ENCODE measurements around the gene LAMA5. TPM values are rescaled to one million over a fixed set of nuclear protein-coding genes. Genes with fewer than 3 reads are reported as not detected.

The LAMA5 gene
- polyA plus RNA-seq, 3 donors: 0.05 TPM; not detected in 2

- Histone ChIP-seq H3K79me2 (ENCODE audit: insufficient read depth, low read length) (no peaks in the 10 kb centered on the region), H3K4me1 (ENCODE audit: control insufficient read depth in 1 of 2, insufficient read depth in 2 of 2, low read length in 2 of 2) (no peaks in the 10 kb centered on the region), H3K4me2 (replicated peaks; ENCODE audit: extremely low read depth, low read length, poor library complexity, severe bottlenecking) (no peak overlapping the region), H3K27ac (ENCODE audit: low read depth in 1 of 2, low read length in 2 of 2) (no peak overlapping the region), H3K36me3 (replicated peaks in 1 of 2; ENCODE audit: control insufficient read depth in 1 of 2, insufficient read depth in 2 of 2, low read length in 2 of 2) (peaks cover 18 to 43% of the 10 kb centered on the region in 2 donors), H2AFZ (ENCODE audit: insufficient read depth, low read depth, low read length, poor library complexity, severe bottlenecking) (no peak overlapping the region), H3K27me3 (ENCODE audit: control insufficient read depth in 2 of 2, insufficient read depth in 2 of 2, low read length in 2 of 2) (no peaks in the 10 kb centered on the region), H3K9ac (ENCODE audit: insufficient read depth, low read length, poor library complexity, severe bottlenecking) (no peak overlapping the region), H4K20me1 (ENCODE audit: insufficient read depth, low read length) (peaks cover 9% of the 10 kb centered on the region), H3K9me3 (replicated peaks in 1 of 2; ENCODE audit: control insufficient read depth in 1 of 2, insufficient read depth in 1 of 2, low read length in 2 of 2) (no peaks in the 10 kb centered on the region), H3K4me3 (replicated peaks in 1 of 3; ENCODE audit: low read depth in 2 of 3, low read length in 3 of 3) (no peak overlapping the region)
- peaks cover 0 to 7% (median 0%) of the 10 kb centered on the region in 7 donors for H3K9me3 Mint-ChIP-seq
- intact Hi-C loops (cut with micrococcal nuclease): no loop called here
- DNase-seq: no peak
- WGBS (ENCODE audit: insufficient coverage): 96% methylated on average over 40 of the region's 44 CpGs
- no peak for TF ChIP-seq CTCF (IDR thresholded peaks at IDR 0.05)
- no peaks in the 10 kb centered on the region for H3K4me1 Mint-ChIP-seq
- H3K27ac Mint-ChIP-seq: peak overlapping the region in 2 of 7 donors; percentile 33 to 45
- H3K36me3 Mint-ChIP-seq: peaks cover 29 to 58% of the 10 kb centered on the region in 2 donors
- H3K27me3 Mint-ChIP-seq (ENCODE audit: low read depth in 3 of 3): no peaks in the 10 kb centered on the region
- H3K4me3 Mint-ChIP-seq: no peak overlapping the region
These were observed 27.4 kb upstream of the LAMA5 start for GRCh38 chr20:62394248-62395245.

GRCh38 chr20:62393830-62394229 lies 26.7 kb upstream of the LAMA5 start:
- peaks cover 35 to 65% of the 10 kb centered on the region in 2 donors for H3K36me3 Mint-ChIP-seq
- Histone ChIP-seq H3K9ac (ENCODE audit: insufficient read depth, low read length, poor library complexity, severe bottlenecking) (no peak overlapping the region), H4K20me1 (ENCODE audit: insufficient read depth, low read length) (peaks cover 16% of the 10 kb centered on the region), H3K27ac (ENCODE audit: low read depth in 1 of 2, low read length in 2 of 2) (no peak overlapping the region), H3K4me3 (replicated peaks in 1 of 3; ENCODE audit: low read depth in 2 of 3, low read length in 3 of 3) (no peak overlapping the region), H3K27me3 (ENCODE audit: control insufficient read depth in 2 of 2, insufficient read depth in 2 of 2, low read length in 2 of 2) (no peaks in the 10 kb centered on the region), H3K4me2 (replicated peaks; ENCODE audit: extremely low read depth, low read length, poor library complexity, severe bottlenecking) (no peak overlapping the region), H3K4me1 (ENCODE audit: control insufficient read depth in 1 of 2, insufficient read depth in 2 of 2, low read length in 2 of 2) (no peaks in the 10 kb centered on the region), H3K36me3 (replicated peaks in 1 of 2; ENCODE audit: control insufficient read depth in 1 of 2, insufficient read depth in 2 of 2, low read length in 2 of 2) (peaks cover 23 to 50% of the 10 kb centered on the region in 2 donors), H3K79me2 (ENCODE audit: insufficient read depth, low read length) (peaks cover 7% of the 10 kb centered on the region), H2AFZ (ENCODE audit: insufficient read depth, low read depth, low read length, poor library complexity, severe bottlenecking) (no peak overlapping the region), H3K9me3 (replicated peaks in 1 of 2; ENCODE audit: control insufficient read depth in 1 of 2, insufficient read depth in 1 of 2, low read length in 2 of 2) (no peaks in the 10 kb centered on the region)
- H3K27me3 Mint-ChIP-seq (ENCODE audit: low read depth in 3 of 3): no peaks in the 10 kb centered on the region
- TF ChIP-seq CTCF (IDR thresholded peaks at IDR 0.05): no peak
- peaks cover 0 to 7% (median 0%) of the 10 kb centered on the region in 7 donors for H3K9me3 Mint-ChIP-seq
- WGBS (ENCODE audit: insufficient coverage): 93% methylated on average over 15 of the region's 24 CpGs
- H3K4me3 Mint-ChIP-seq: no peak overlapping the region
- peak overlapping the region in 1 of 7 donors; percentile 33 for H3K27ac Mint-ChIP-seq
- intact Hi-C loops (cut with micrococcal nuclease): no loop called here
- DNase-seq: no peak
- H3K4me1 Mint-ChIP-seq: no peaks in the 10 kb centered on the region
